SK-N-SH treated with all-trans-retinoic acid at 6 μM for 48 hours (cell line): ENCODE data around the gene HAVCR2.
"Not testable (repeated sequence)": the region's sequence is repeated elsewhere in the genome, so short reads cannot be mapped to it uniquely, and the experiment has no call there.

Experiments
- ATAC-seq: fragments of 200-7000 bp; cut with Tn5 transposase; 3 replicates; pipeline ENCODE4 v1.9.1; 2020; ENCODE audit warnings: mild to moderate bottlenecking, moderate library complexity
- ARNTL ChIP-seq: fragments of 450-650 bp; formaldehyde crosslinking; IDR thresholded peaks from 2 replicates; pipeline ENCODE4 v1.5.0; 2020; ENCODE audit warnings: low read depth, mild to moderate bottlenecking, moderate library complexity, borderline replicate concordance
- BACH2 ChIP-seq: fragments of 250-450 bp; sonication (Bioruptor Pico); IDR thresholded peaks from 2 replicates; pipeline ENCODE4 v1.9.0; 2021; ENCODE audit warnings: mild to moderate bottlenecking, borderline replicate concordance
- CREB5 ChIP-seq: fragments of 250-450 bp; sonication (Bioruptor Pico); IDR thresholded peaks from 2 replicates; pipeline ENCODE4 v1.5.1; 2020; ENCODE audit warnings: low read depth, mild to moderate bottlenecking, moderate library complexity
- CSDC2 ChIP-seq: fragments of 250-450 bp; sonication (Bioruptor Pico); IDR thresholded peaks from 2 replicates; pipeline ENCODE4 v1.5.0; 2020; ENCODE audit warnings: mild to moderate bottlenecking, moderate library complexity
- CSRNP3 ChIP-seq: fragments of 250-450 bp; sonication (Bioruptor Pico); IDR thresholded peaks from 2 replicates; pipeline ENCODE4 v1.5.1; 2021; ENCODE audit warnings: mild to moderate bottlenecking, moderate library complexity
- ESRRG ChIP-seq: fragments of 250-450 bp; sonication (Bioruptor Pico); IDR thresholded peaks from 2 replicates; pipeline ENCODE4 v1.6.1; 2021; ENCODE audit warnings: mild to moderate bottlenecking
- GLIS3 ChIP-seq: fragments of 250-450 bp; sonication (Bioruptor Pico); IDR thresholded peaks from 2 replicates; pipeline ENCODE4 v1.5.0; 2020; ENCODE audit warnings: mild to moderate bottlenecking, moderate library complexity
- ISL1 ChIP-seq: fragments of 250-450 bp; sonication (Bioruptor Pico); IDR thresholded peaks from 2 replicates; pipeline ENCODE4 v2.1.2; 2022; ENCODE audit warnings: mild to moderate bottlenecking, moderate library complexity
- POU6F1 ChIP-seq: fragments of 250-450 bp; sonication (Bioruptor Pico); IDR thresholded peaks from 2 replicates; pipeline ENCODE4 v1.8.0; 2021; ENCODE audit warnings: low read depth, mild to moderate bottlenecking, moderate library complexity, borderline replicate concordance
- PPARA ChIP-seq: fragments of 250-450 bp; sonication (Bioruptor Pico); IDR thresholded peaks from 2 replicates; pipeline ENCODE4 v1.5.0; 2020; ENCODE audit warnings: mild to moderate bottlenecking, borderline replicate concordance
- RARB ChIP-seq: fragments of 250-450 bp; sonication (Bioruptor Pico); IDR thresholded peaks from 2 replicates; pipeline ENCODE4 v1.8.0; 2021; ENCODE audit warnings: mild to moderate bottlenecking, moderate library complexity
- SNAI2 ChIP-seq: fragments of 250-450 bp; sonication (Bioruptor Pico); IDR thresholded peaks from 2 replicates; pipeline ENCODE4 v1.5.0; 2020; ENCODE audit warnings: mild to moderate bottlenecking, moderate library complexity
- TCF4 ChIP-seq: fragments of 250-450 bp; sonication (Bioruptor Pico); IDR thresholded peaks from 2 replicates; pipeline ENCODE4 v1.8.0; 2021; ENCODE audit warnings: mild to moderate bottlenecking, moderate library complexity, borderline replicate concordance
- TOX ChIP-seq: fragments of 250-450 bp; sonication (Bioruptor Pico); IDR thresholded peaks from 2 replicates; pipeline ENCODE4 v1.8.0; 2021; ENCODE audit warnings: mild to moderate bottlenecking, moderate library complexity, borderline replicate concordance
- TSHZ2 ChIP-seq: fragments of 250-450 bp; sonication (Bioruptor Pico); IDR thresholded peaks from 2 replicates; pipeline ENCODE4 v1.5.0; 2020; ENCODE audit warnings: mild to moderate bottlenecking, moderate library complexity
- ZC3H10 ChIP-seq: fragments of 250-450 bp; sonication (Bioruptor Pico); IDR thresholded peaks from 2 replicates; pipeline ENCODE4 v1.5.1; 2021; ENCODE audit warnings: mild to moderate bottlenecking, moderate library complexity
- ZFP3 ChIP-seq: fragments of 250-450 bp; sonication (Bioruptor Pico); IDR thresholded peaks from 2 replicates; pipeline ENCODE4 v1.5.0; 2020; ENCODE audit warnings: mild to moderate bottlenecking, moderate library complexity
- ZNF565 ChIP-seq: fragments of 450-650 bp; formaldehyde crosslinking; conservative IDR thresholded peaks from 2 replicates; pipeline ENCODE4 v1.5.0; 2020; ENCODE audit warnings: low read depth, mild to moderate bottlenecking, moderate library complexity
- ZNF70 ChIP-seq: fragments of 450-650 bp; formaldehyde crosslinking; IDR thresholded peaks from 2 replicates; pipeline ENCODE4 v1.5.0; 2020; ENCODE audit warnings: mild to moderate bottlenecking, moderate library complexity
- ZNF8 ChIP-seq: fragments of 450-650 bp; formaldehyde crosslinking; IDR thresholded peaks from 2 replicates; pipeline ENCODE4 v1.5.0; 2020; ENCODE audit warnings: mild to moderate bottlenecking, moderate library complexity

The HAVCR2 gene

GRCh38 chr5:157049605-157050004 is 59.2 kb downstream of the HAVCR2 start (continued):
- no peak for TF ChIP-seq ISL1 (CRISPR knock-in tag)
- no peak for TF ChIP-seq ZFP3
- no peak for TF ChIP-seq ARNTL (CRISPR knock-in tag)

- TF ChIP-seq ZNF565 (CRISPR knock-in tag), result no peak
- TF ChIP-seq POU6F1, result no peak
- no peak for TF ChIP-seq ZC3H10 (CRISPR knock-in tag)
- TF ChIP-seq CREB5 (CRISPR knock-in tag), result no peak
- TF ChIP-seq ISL1 (CRISPR knock-in tag), result no peak
- no peak for TF ChIP-seq CSDC2
- TF ChIP-seq ZNF8 (CRISPR knock-in tag), result no peak
- TF ChIP-seq PPARA (CRISPR knock-in tag), result no peak
- TF ChIP-seq GLIS3 (CRISPR knock-in tag), result no peak
- TF ChIP-seq BACH2 (CRISPR knock-in tag), result no peak
- TF ChIP-seq RARB (CRISPR knock-in tag), result no peak
- no peak for TF ChIP-seq ESRRG (CRISPR knock-in tag)
- TF ChIP-seq CSRNP3 (CRISPR knock-in tag), result no peak
- TF ChIP-seq ARNTL (CRISPR knock-in tag), result no peak
- TF ChIP-seq TSHZ2, result no peak
- no peak for TF ChIP-seq TCF4
- no peak for TF ChIP-seq SNAI2 (CRISPR knock-in tag)
- no peak for TF ChIP-seq ZNF70 (CRISPR knock-in tag)
- ATAC-seq, result no peak
Observed at GRCh38 chr5:157047898-157048297, 60.9 kb downstream of the HAVCR2 start.

GRCh38 chr5:157047016-157047415 is 61.8 kb downstream of the HAVCR2 start:
- not testable (repeated sequence) for ATAC-seq

- no peak for TF ChIP-seq TOX (CRISPR knock-in tag)
- no peak for TF ChIP-seq ZC3H10 (CRISPR knock-in tag)
- TF ChIP-seq SNAI2 (CRISPR knock-in tag), result no peak
- no peak for TF ChIP-seq GLIS3 (CRISPR knock-in tag)
- no peak for TF ChIP-seq ZNF70 (CRISPR knock-in tag)
- TF ChIP-seq POU6F1, result no peak
- ATAC-seq, result no peak
Observed at GRCh38 chr5:157046041-157046440, 62.8 kb downstream of the HAVCR2 start.
